T47D (cell line): ENCODE measurements around the gene INF2.

Source experiments
- DNase-seq, 2 experiments: peaks; one replicate each; pipeline versions ENCODE4 v3.0.0 to v3.0.0-alpha.2; 2011 to 2012; ENCODE audit warnings: low read depth in 1 of 2, low spot score in 1 of 2
- JUND ChIP-seq: IDR thresholded peaks from 2 replicates; pipeline ENCODE4 v1.6.1; 2012; ENCODE audit warnings: low read depth
- in situ Hi-C: cut with HindIII; loops from 2 replicates; pipeline ENCODE4 v1.10.0; 2016; ENCODE audit warnings: low sequenced_read_pairs, low pct_unique_long_range_greater_than_20kb

INF2 gene

DNA sequence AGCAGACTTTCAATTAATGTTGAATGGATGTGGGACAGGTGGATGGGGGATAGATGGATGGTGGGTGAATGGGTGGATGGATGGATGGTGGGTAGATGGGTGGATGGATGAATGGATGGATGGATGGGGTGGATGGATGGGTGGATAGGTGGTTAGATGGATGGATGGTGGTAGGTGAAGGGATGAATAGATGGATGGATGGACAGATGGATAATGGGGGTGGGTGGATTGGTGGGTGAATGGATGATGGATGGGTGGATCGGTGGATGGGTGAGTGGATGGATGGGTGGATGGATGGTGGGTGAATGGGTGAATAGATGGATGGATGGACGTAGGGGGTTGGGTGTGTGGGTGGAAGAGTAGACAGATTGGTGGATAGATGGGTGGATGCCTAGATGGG lies 14.0 kb upstream of the INF2 start:
- no peak for TF ChIP-seq JUND
- DNase-seq: no peak
- in situ Hi-C loops: no loop called here

DNA sequence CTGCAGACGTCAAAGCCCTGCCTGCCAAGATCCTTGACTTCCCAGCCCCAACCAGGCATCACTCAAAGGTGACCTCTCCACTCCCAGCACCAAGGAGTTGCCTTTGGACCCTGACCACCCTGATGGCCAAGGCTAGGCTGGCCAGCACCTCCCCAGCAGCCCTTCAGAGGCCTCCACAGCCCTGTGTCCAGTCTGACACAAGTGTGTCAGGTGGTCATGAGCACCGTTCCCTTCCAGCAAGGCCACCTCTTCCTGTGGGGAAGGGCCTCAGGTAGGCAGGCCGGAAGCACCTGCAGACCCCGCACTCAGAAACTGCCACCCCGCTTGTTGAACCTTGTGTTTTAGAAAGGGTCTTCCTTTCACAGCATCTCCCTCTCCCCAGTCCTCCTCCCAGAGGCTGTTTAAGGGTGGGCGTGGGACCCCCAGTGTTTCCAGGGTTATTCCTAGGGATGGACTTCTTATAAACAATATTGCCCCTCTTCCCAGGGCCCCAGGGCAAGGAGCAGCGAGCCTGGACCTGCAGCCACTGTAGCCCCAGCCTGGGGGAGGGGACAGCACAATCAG lies 13.2 kb upstream of the INF2 start:
- no peak for DNase-seq
- TF ChIP-seq JUND: no peak
- in situ Hi-C loops: no loop called here

DNA sequence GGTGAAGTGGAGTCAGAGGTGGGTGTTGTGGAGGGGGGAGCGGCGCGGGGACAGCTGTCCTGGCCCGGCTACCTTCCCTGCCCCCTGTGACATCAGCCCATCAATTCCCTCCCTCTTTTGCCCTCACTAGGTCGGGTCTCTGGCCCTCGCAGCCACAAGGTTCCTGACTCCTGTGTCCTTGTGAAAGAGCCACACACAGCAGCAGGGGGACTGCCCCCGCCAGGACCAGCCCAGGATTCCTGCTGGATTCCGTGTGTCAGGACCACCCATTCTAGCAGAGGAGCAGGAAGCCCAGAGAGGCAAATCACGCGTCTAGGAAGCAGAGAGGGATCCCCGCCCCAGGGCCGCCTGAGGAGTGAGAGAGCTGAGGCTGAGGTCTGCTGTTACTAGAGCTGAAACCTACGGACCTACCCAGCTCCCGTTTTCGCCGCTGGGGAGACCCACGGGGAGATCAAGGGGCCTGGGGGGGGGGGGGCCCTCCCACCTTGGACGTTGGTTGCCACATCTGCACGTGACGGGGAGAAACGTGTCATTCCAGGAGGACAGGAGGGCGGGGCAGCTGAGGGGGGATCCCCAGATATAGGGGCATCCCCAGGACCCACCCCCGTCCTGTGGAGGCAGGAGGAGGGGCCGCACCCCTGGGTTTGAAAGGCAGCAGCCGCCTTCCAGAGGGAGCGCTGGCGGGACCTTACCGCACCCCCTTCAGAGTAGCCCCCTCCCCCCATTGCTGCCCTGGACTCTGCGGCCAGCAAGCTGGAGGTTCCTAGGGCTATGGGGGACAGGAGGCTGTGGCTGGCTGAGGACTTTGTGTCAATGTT lies 12.5 kb upstream of the INF2 start:
- DNase-seq: no peak
- no peak for TF ChIP-seq JUND
- in situ Hi-C loops: no loop called here

DNA sequence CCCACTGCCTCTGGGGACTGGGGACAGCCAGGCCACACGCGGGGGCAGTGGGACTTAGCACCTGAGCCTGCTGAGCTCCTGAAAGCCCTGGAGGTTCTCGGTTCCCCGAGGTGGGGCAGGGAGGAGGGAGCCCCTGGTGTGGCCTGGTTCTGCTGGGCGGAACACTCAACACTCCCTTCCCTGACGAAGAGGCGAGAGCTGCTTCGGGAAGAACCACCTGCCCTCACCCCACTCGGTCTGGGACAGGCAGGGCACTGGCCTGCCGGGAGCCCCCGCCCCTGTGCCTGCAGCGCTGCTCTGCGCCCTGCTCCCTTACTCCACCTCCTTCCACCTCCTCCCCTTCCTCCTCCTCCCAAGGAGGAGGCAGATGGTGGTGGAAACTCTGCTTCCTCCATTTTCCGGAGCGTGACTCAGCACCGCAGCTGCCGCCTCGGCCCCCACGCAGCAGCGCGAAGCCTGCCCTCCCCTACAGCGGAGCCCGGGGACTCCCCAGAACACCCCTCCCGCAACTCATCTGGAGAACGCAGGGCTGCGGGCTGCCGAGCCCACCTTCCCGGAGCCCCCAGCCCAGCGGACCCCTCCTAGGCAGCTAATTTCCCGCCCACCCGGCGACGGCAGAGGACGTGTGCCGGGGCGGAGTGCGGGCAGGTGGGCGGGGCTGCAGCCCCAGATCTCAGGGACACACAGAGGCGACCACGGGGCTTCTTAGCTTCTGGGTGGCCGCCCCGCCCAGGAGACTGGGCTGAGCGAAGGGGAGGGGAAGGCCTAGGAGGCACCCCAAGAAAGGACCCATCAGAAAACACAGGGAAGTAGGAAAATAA lies 11.7 kb upstream of the INF2 start:
- in situ Hi-C loops: no loop called here
- peak; percentile 76 to 79 for DNase-seq

DNA sequence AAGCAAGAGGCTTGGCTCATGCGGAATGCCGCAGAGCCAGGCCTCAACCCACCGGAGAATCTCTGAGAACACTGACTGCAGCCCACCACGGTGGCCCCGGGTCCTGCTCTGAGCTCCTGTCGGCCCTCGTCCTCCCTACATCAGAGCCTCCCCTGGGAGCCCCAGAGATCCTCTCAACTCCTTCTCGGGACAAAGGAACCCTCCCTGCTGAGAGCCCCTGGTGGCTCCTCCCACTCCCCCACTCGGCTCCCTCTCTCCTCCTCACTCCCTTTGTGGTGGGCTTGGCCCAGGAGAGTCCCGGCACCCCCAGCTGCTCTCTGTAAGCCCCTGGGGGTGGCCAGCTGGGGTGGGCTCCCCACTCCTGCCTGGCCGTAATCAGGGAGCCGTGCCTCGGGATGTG lies 11.1 kb upstream of the INF2 start:
- in situ Hi-C loops: no loop called here
- no peak for DNase-seq
- no peak for TF ChIP-seq JUND

More for the DNA sequence above, 11.7 kb upstream of the INF2 start:
- TF ChIP-seq JUND: no peak

DNA sequence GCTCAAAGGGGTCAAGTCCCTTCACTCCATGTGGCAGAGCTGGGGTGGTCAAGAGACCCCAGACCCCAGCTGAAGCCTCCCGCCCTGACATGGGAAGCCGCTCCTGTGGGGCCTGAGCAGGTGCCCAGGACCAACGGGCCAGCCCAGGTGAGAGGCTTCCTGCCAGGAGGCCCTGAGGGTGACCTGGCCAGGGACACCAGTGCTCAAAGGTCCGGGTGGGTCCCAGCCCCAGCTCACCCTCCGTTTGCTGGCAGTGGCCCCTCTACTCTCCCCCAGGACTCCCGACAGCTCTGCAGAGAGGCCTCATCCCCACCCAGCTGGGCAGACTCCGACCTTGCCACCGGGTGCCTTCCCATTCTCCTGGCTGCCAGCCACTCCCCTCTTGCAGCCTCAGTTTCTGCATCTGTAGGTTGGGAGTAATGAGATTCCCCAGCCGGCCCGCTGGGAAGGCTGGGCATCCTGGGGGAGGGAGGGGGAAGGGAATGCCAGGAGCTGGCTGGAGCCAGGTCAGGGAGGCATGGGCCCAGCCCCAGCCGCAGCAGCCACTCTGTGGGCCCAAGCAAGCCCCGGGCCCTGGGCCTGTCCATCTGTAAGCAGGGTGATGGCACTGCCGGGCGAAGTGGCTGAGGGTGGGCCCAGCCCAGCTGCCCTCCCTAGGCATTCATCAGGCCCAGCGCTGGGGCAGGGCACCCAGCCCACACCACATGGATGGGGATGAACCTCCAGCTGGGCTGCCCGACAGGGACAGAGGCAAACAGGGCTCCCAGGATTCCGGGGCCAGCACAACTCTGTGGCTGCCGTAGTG lies 10.3 kb upstream of the INF2 start:
- TF ChIP-seq JUND: no peak
- no peak for DNase-seq
- in situ Hi-C loops: no loop called here

DNA sequence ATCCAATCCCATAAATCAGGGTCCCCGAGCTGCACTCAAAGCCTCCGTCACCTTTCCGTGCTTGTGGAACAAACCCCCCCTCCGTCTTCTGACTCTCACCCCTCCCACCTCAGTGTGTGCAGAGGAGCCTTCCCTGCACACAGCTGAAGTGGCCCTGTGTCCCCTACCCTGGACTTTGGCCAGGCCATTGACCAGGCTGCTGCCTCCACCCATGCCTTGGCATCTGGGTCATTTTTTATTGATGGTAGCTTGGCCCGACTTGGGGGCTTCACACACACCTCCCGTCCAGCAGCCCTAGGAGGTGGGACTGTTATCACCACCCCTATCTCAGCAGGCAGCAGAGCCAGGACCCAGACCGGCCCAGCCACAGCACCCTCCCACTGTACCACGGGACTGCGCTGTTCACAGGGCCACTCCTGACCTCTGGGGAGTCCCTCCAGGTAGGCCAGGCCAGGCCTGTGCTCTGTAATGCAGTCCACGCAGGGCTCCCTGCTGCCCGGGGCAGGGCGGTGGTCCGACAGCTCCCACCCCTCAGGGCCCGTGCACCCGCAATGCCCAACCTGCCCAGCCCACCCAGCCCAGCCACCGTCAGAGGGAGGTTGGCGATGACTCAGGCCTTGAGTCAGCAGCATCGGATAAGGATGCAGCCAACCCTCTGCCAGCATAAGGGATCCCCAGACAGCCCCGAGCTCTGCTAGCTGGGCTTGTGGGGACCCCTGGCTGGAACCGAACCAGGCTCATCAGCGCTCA lies 9.2 kb upstream of the INF2 start:
- in situ Hi-C loops: no loop called here
- no peak for TF ChIP-seq JUND
- no peak for DNase-seq

DNA sequence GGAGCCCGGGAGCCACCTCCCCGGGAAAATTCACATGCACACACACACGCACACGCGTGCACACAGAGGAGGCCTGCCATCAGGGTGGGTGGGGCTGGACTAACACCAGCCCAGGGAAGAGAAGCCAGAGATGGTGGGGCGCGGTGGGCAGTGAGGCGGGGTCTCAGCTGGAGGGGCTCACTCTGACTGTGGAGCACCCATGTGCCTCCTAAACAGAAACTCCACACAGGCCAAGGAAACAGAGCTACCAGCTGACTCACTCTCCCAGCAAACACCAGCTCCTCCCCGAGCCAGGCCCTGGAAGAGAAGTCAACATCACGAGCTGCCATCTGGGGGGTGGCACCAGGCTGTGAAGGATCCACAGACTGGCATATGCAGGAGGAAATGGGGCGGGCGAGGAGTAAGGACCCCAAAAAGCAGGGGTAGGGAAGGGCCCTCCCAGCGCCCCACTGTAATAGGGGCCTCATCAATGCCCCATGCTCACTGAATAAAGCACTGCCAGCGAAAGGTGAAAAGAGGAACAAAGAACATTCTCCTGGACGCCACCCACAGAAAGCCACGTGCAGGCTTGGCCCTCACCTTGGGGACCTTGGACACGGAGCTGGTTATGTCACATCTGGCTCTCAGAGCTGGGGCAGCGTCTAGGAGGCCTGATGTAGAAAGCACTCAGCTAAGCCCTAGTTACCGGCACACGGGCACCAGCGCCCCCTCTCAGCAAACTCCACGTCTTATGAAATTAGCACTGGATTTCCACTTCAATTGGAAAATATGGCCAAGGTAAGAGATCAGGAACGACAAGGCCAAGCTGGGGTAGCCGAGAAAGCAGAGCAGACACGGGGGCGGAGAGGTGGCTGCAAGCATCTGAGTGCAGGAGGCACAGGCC lies 8.4 kb upstream of the INF2 start:
- no peak for TF ChIP-seq JUND
- in situ Hi-C loops: no loop called here
- peak in 1 of 2 experiments; percentile 62 for DNase-seq

DNA sequence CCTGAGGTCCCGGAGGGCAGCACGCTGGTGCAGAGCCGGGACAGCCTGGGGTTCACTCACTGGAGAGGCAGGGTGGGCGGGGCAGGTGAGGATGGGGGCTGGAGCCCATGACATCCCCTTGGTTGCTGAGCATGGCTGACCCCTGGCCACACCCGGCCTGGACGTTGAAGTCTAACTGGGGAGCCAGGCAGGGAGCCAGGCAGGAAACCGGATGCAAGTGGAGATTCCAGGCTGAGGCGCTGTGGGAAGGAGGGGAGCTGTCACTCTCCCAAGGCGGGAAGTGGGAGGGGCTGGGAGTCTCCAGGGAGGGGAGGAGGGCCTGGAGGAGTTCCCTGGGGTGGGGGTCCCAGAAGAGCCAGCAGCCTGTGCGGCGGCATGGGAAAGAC lies 7.7 kb upstream of the INF2 start:
- in situ Hi-C loops: no loop called here
- no peak for TF ChIP-seq JUND
- peak; percentile 78 to 85 for DNase-seq

DNA sequence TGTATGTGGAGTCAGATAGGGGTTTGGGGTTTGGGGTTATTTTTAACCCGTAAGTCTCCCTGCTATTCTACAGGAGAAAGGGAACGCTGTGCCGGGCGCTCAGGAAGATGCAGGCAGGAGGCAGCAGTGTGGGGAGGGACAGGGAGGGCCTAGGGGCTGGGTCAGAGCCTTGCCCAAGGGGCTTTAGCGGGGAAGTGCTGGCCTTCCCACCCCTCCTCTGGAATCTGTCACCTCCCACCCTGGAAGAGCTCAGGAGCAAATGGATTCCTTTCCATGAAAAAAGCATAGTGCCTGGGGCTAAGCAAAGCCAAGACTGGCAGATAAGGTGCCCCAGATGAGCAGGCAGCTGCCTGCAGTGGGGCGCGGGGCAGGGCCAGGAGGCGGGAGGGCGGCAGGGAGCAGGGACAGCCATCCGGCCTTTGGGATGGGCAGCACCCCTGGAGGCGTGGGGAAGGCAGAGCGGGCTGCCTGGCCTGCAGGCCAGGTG lies 7.3 kb upstream of the INF2 start:
- no peak for TF ChIP-seq JUND
- DNase-seq: no peak
- in situ Hi-C loops: no loop called here
